Measurements from ENCODE around the gene GTPBP1. TPM values are rescaled to one million over a fixed set of nuclear protein-coding genes. Genes with fewer than 3 reads are reported as not detected.

Gene GTPBP1
- total and polyA plus RNA-seq, 2 of the 13 experiments (the other 11 are each of a cell fraction or from before 2014, with no cell fraction given): 22.3 to 27.0 TPM

GRCh38 chr22:38712486-38713207 is 6.9 kb downstream of the GTPBP1 start:
- BruUV-seq (replicated peaks): no TSS peak
- Histone ChIP-seq H3K27me3 (ENCODE audit: control insufficient read depth in 1 of 2, insufficient read depth in 2 of 2, low read length in 2 of 2) (no peaks in the 10 kb centered on the region), H3K9me3 (ENCODE audit: low read length) (no peaks in the 10 kb centered on the region), H2AFZ (ENCODE audit: low read length) (no peak overlapping the region), H3K4me2 (ENCODE audit: low read depth, low read length) (no peak overlapping the region), H3K4me3 (replicated peaks in 1 of 3; ENCODE audit: insufficient read depth in 1 of 3, low read depth in 2 of 3, low read length in 3 of 3) (no peak overlapping the region), H3K79me2 (ENCODE audit: insufficient read depth, low read length) (peaks cover 81% of the 10 kb centered on the region), H3K27ac (ENCODE audit: extremely low read length, insufficient read depth, low read length) (no peak overlapping the region), H4K20me1 (ENCODE audit: insufficient read depth, low read length) (peaks cover 75% of the 10 kb centered on the region), H3K9ac (ENCODE audit: insufficient read depth, low read depth, low read length) (no peak overlapping the region), H3K4me1 (ENCODE audit: insufficient read depth, low read length) (peaks cover 15% of the 10 kb centered on the region), H3K36me3 (replicated peaks in 1 of 2; ENCODE audit: control insufficient read depth in 1 of 2, insufficient read depth in 2 of 2, low read length in 2 of 2) (peaks cover 35 to 54% of the 10 kb centered on the region in 2 experiments)
- 98% methylated on average over 11 of the region's 11 CpGs for WGBS (ENCODE audit: low lambda C conversion rate)
- DNase-seq (ENCODE audit: low spot score): no peak
- FAIRE-seq: no peak
- in situ Hi-C loops (cut with HindIII; ENCODE audit: extremely low pct_ligation_motif_present, low pct_unique_long_range_greater_than_20kb): no loop called here
- no peak for TF ChIP-seq ZMYM2 (CRISPR knock-in tag; IDR thresholded peaks at IDR 0.05)
- intact Hi-C loops (cut with micrococcal nuclease; ENCODE audit: unreplicated experiment): no loop called here
- ChIA-PET CTCF (ENCODE audit: low intra/inter-chr PET ratio, low total read pairs) (no interaction called here), POLR2A (no interaction called here)
- ATAC-seq: no peak

- H3K4me2 ChIP-seq (ENCODE audit: low read depth, low read length): no peak overlapping the region
- peaks cover 68% of the 10 kb centered on the region for H3K79me2 ChIP-seq (ENCODE audit: insufficient read depth, low read length)
- H3K27ac ChIP-seq (ENCODE audit: extremely low read length, insufficient read depth, low read length): no peak overlapping the region
- 97% methylated on average over 8 of the region's 8 CpGs for WGBS (ENCODE audit: low lambda C conversion rate)
- intact Hi-C loops (cut with micrococcal nuclease; ENCODE audit: unreplicated experiment): no loop called here
- CTCF ChIA-PET (ENCODE audit: low intra/inter-chr PET ratio, low total read pairs): no interaction called here
- POLR2A ChIA-PET: no interaction called here
- H3K9ac ChIP-seq (ENCODE audit: insufficient read depth, low read depth, low read length): no peak overlapping the region
- H3K36me3 ChIP-seq (replicated peaks in 1 of 2; ENCODE audit: control insufficient read depth in 1 of 2, insufficient read depth in 2 of 2, low read length in 2 of 2): peaks cover 38 to 60% of the 10 kb centered on the region in 2 experiments
- FAIRE-seq (no peak), DNase-seq (ENCODE audit: low spot score) (no peak), ATAC-seq (no peak)
- no peaks in the 10 kb centered on the region for H3K9me3 ChIP-seq (ENCODE audit: low read length)
- no peaks in the 10 kb centered on the region for H3K27me3 ChIP-seq (ENCODE audit: control insufficient read depth in 1 of 2, insufficient read depth in 2 of 2, low read length in 2 of 2)
- no peak overlapping the region for H2AFZ ChIP-seq (ENCODE audit: low read length)
- H3K4me1 ChIP-seq (ENCODE audit: insufficient read depth, low read length): peaks cover 2% of the 10 kb centered on the region; the same call in 1 of the 2 replicates
- in situ Hi-C loops (cut with HindIII; ENCODE audit: extremely low pct_ligation_motif_present, low pct_unique_long_range_greater_than_20kb): no loop called here
- BruUV-seq (replicated peaks): no TSS peak
- H3K4me3 ChIP-seq (replicated peaks in 1 of 3; ENCODE audit: insufficient read depth in 1 of 3, low read depth in 2 of 3, low read length in 3 of 3): no peak overlapping the region
- peaks cover 62% of the 10 kb centered on the region for H4K20me1 ChIP-seq (ENCODE audit: insufficient read depth, low read length)
- TF ChIP-seq ZNF281 (CRISPR knock-in tag; IDR thresholded peaks at IDR 0.05; ENCODE audit: borderline replicate concordance): no peak
- no peak for TF ChIP-seq MAF1 (CRISPR knock-in tag; IDR thresholded peaks at IDR 0.05; ENCODE audit: borderline replicate concordance)
- TF ChIP-seq ATF1 (CRISPR knock-in tag; IDR thresholded peaks at IDR 0.05): no peak
- TF ChIP-seq ZNF362 (CRISPR knock-in tag; IDR thresholded peaks at IDR 0.05; ENCODE audit: borderline replicate concordance): no peak
- TF ChIP-seq SSRP1 (CRISPR knock-in tag; IDR thresholded peaks at IDR 0.05): no peak
- no peak for TF ChIP-seq ZFP36 (IDR thresholded peaks at IDR 0.05; ENCODE audit: borderline replicate concordance, low read depth, low read length, partially characterized antibody)
- no peak for TF ChIP-seq ZNF724P (CRISPR knock-in tag; IDR thresholded peaks at IDR 0.05; ENCODE audit: borderline replicate concordance)
- TF ChIP-seq SP5 (CRISPR knock-in tag; IDR thresholded peaks at IDR 0.05; ENCODE audit: borderline replicate concordance, low read depth): no peak
- TF ChIP-seq ZNF777 (CRISPR knock-in tag; IDR thresholded peaks at IDR 0.05): no peak
- no peak for TF ChIP-seq RARA (CRISPR knock-in tag; IDR thresholded peaks at IDR 0.05)
- no peak for TF ChIP-seq ETS1 (CRISPR knock-in tag; IDR thresholded peaks at IDR 0.05)
- no peak for TF ChIP-seq MED13 (CRISPR knock-in tag; IDR thresholded peaks at IDR 0.05)
Observed at GRCh38 chr22:38713921-38714320, 8.2 kb downstream of the GTPBP1 start.
